ENCODE results near the gene RARG. TPM values are rescaled to one million over a fixed set of nuclear protein-coding genes. Genes with fewer than 3 reads are reported as not detected.
A peak's percentile ranks its signal among the peaks of the same experiment; 100 is the strongest.

RARG gene
- total RNA-seq: 18.0 TPM
- long read RNA-seq, transcript RARG-203 (10 exons, 2,959 nt): major isoform, 9 of 30 reads
- long read RNA-seq, transcript RARG-201 (8 exons, 1,836 nt): minor isoform, 8 of 30 reads
- long read RNA-seq, partial matches to known transcripts: 9 of 30 reads
- long read RNA-seq, other reads (novel, unspliced or antisense): 4 of 30 reads

GRCh38 chr12:53231921-53232645 is at the start of gene RARG:
Gene RARG, minus strand, starts transcription at chr12:53232209. Its CDS starts 4,664 bp downstream, at chr12:53227545.
- DNase-seq (ENCODE audit: low spot score): no peak

- no peak for DNase-seq (ENCODE audit: low spot score)
Measured at GRCh38 chr12:53279888-53280498, 48.0 kb upstream of the RARG start.

DNA sequence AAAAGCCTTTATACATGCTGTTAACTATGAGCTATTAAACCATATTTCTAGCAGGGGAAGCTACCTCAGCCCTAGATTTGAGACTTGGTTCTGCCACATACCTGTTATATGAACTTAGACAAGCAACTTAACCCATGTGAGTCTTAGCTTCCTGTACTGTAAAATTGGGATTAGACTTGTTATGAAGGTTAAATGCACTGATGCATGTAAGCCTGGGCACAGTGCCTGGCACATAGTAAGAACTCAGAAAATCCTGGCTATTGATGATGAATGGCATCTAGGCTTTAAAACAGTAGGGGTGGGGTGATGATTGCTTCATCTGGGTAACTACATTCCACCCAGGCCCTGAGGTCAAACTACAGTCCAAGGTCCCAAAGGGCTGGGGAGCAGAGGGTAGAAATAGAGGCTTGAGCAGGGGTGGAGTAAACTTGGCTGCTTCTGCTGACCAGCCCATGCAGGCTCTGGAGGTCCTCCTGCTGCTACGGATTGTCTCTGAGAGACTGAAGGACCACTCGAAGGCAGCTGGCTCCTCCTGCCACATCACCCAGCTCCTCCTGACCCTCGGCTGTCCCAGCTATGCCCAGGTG is 47.4 kb upstream of the RARG start:
- DNase-seq (ENCODE audit: low spot score): no peak

- DNase-seq (ENCODE audit: low spot score): no peak
Measured at GRCh38 chr12:53277981-53278380, 46.0 kb upstream of the RARG start.

GRCh38 chr12:53276511-53276910 is 44.5 kb upstream of the RARG start:
- no peak for DNase-seq (ENCODE audit: low spot score)

DNA sequence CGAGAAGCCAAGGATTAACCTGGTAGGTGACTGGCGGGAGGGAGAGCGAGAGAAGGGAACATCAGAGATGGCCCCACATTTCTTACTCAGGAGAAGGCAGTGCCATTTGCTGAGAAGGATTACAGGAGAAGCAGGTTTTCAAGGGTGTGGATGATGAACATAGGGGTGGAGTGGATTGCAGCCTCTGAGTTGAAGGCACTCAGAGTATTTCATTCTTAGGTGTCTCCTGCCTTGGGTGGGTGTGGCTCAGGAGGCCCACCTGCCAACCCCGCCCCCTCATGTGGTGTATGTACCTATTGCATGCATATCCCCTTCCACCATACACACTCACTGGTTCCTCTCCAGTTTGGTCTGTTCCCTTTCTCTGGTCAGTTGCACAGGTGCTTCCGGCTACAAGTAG is 42.4 kb upstream of the RARG start:
- no peak for DNase-seq (ENCODE audit: low spot score)

GRCh38 chr12:53268630-53269562 is 36.9 kb upstream of the RARG start:
- no peak for DNase-seq (ENCODE audit: low spot score)

DNA sequence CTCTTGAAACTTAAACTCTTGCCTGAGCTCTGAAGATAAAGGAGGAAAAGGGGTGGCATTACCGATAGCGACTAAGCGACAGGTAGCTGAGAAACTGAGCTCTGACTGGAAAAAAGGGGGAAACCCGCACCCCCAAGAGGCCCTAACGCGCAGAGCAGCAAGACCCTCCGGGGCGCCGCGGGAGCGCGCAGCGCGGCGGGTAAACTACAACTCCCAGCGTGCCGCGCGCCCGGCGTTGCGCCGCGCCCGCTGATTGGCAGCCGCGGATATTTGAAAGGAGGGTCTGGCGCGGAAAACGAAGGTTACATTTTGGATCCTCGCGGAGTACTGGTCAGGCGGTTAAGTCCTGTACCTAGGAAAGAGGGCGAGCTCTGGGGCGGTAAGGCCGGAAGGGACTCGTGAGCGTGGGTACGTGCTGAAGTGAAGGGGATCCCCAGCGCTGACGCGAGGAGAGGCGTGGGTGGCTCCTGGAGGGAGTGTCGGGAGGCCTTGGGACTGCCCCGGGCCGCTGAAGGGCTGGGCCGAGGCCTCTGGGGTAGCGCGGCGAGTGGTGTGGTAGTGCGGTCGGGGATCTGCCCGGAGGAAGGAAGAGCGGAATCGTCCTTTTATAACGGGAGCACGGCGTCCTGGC is 36.1 kb upstream of the RARG start, which contains the start of gene ESPL1:
Gene ESPL1, plus strand, starts transcription at position 301 of the 631 bp plus-strand sequence. CDS start 468 bp downstream, outside the sequence.
- DNase-seq (ENCODE audit: low spot score): no peak

- no peak for DNase-seq (ENCODE audit: low spot score)
Measured at GRCh38 chr12:53267306-53267998, 35.4 kb upstream of the RARG start.

- no peak for DNase-seq (ENCODE audit: low spot score)
Measured at GRCh38 chr12:53265783-53266182, 33.8 kb upstream of the RARG start.

DNA sequence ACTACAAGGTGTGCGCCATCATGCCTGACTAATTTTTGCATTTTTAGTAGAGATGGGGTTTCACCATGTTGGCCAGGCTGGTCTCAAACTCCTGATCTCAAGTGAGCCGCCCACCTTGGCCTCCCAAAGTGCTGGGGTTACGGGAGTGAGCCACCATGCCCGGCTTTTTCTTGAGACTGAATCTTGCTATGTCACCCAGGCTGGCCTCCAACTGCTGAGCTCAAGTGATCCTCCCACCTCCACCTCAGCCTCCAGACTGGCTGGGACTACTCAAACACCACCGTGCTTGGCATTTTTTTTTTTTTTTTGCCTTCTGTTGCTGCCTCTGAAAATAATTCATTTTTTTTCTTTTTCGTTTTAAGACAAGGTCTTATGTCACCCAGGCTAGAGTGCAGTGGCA is 27.9 kb upstream of the RARG start:
- no peak for DNase-seq (ENCODE audit: low spot score)

GRCh38 chr12:53258541-53259539 is 26.8 kb upstream of the RARG start:
- DNase-seq (ENCODE audit: low spot score): no peak

GRCh38 chr12:53255996-53256395 is 24.0 kb upstream of the RARG start:
- no peak for DNase-seq (ENCODE audit: low spot score)

DNA sequence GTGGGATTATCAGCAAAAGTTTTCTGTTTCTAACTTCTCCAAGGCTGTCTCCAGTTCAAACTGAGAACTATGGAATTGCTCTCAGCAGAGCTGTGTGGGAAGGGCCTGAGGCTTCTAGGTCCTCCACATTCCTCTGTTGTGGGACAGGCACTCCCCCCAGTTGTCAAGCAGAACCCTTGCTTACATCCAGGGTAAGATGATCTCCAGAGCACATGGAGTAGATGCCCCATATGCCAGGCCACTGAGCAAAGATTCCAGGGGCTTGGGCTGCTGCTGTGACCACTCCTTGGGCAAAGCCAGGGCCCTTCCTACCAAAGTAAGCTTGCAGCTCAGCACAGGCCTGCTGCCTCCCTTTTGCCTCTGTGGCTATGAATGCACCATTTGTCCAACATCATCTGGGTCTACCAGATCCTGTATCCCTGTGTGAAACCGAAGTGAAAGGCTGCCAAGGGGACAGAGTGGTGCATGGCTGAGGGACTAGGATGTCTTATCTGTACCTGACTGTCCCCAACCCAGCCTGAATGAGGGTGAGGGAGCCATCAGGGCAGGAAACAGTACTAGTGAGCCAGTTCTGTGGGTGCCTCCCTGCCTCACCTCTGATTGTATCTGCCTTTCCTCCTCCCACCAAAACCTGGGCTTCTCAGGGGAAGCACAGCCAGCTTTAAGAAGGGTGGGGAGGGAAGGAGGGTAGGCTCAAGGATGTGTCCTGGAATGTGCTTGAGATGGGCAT is 23.0 kb upstream of the RARG start:
- no peak for DNase-seq (ENCODE audit: low spot score)

DNA sequence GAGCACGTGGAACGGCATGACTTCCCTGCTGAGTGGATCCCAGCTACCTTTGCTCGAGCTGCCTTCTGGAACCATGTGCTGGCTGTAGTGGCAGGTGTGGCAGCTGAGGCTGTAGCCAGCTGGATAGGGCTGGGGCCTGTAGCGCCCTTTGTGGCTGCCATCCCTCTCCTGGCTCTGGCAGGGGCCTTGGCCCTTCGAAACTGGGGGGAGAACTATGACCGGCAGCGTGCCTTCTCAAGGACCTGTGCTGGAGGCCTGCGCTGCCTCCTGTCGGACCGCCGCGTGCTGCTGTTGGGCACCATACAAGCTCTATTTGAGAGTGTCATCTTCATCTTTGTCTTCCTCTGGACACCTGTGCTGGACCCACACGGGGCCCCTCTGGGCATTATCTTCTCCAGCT is 21.3 kb upstream of the RARG start:
- no peak for DNase-seq (ENCODE audit: low spot score)

- no peak for DNase-seq (ENCODE audit: low spot score)
Measured at GRCh38 chr12:53252349-53252916, 20.4 kb upstream of the RARG start.

- peak; percentile 93 for DNase-seq (ENCODE audit: low spot score)
Measured at GRCh38 chr12:53251477-53252348, 19.7 kb upstream of the RARG start.

All from mesenteric fat pad (tissue), 1 donor.